Esophagus muscularis mucosa (tissue), 3 donors: Measurements from ENCODE around the gene SORCS2.

Source experiments
- EP300 ChIP-seq: sonication (generic); formaldehyde crosslinking; IDR thresholded peaks from one replicate; pipeline ENCODE4 v1.6.1; 2017; ENCODE audit warnings: antibody characterized with exemption
- TF ChIP-seq, protein P1 (sequence below), 3 experiments: fragments of 200-600 bp in 2 of 3; fragments of 450-650 bp in 1 of 3; sonication (generic) in 2 of 3; IDR thresholded peaks; one replicate each; pipeline ENCODE4 v1.5.1; 2017 to 2019; ENCODE audit warnings: antibody characterized with exemption in 3 of 3, mild to moderate bottlenecking in 2 of 3, moderate library complexity in 1 of 3

DNA sequence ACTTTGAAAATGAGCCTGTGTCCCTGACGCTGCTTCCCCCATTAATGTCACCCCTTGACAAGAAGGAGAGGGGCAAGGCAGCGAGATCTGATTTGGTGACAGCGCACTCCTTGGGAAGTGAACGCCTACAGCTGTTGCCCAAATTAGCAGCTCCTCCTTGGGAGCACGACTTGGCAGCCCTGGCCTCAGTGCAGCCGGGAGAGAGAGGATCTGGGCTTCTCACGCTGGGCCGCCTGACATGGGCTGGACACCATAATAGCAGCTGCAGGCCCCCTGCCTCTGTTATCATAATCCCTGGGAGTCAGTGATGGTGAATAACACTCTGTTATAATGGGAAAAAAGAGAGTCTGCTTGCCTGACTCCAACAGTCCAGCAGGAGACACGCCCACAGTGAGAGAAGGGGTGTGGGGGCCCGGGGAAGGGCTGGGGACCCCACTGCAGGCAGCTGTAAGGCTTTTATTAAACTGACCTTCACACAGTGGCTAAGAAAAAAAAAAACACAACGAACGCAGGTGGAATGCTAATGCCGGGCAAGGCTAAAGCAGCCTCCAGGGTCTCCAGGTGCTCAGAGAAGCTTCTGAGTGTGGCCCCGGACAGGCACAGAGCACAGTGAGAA is 169.1 kb downstream of the SORCS2 start:
- TF ChIP-seq, protein P1, sequence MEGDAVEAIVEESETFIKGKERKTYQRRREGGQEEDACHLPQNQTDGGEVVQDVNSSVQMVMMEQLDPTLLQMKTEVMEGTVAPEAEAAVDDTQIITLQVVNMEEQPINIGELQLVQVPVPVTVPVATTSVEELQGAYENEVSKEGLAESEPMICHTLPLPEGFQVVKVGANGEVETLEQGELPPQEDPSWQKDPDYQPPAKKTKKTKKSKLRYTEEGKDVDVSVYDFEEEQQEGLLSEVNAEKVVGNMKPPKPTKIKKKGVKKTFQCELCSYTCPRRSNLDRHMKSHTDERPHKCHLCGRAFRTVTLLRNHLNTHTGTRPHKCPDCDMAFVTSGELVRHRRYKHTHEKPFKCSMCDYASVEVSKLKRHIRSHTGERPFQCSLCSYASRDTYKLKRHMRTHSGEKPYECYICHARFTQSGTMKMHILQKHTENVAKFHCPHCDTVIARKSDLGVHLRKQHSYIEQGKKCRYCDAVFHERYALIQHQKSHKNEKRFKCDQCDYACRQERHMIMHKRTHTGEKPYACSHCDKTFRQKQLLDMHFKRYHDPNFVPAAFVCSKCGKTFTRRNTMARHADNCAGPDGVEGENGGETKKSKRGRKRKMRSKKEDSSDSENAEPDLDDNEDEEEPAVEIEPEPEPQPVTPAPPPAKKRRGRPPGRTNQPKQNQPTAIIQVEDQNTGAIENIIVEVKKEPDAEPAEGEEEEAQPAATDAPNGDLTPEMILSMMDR (IDR thresholded peaks at IDR 0.05), result no peak
- TF ChIP-seq EP300, result no peak
